ENCODE results near the gene KIF13A.

GRCh38 chr6:17728551-17729222, 258.7 kb downstream of the KIF13A start:
- TF ChIP-seq ESRRA (IDR thresholded peaks at IDR 0.05; ENCODE audit: borderline replicate concordance, low read depth): no peak
- no peak for TF ChIP-seq E2F6 (IDR thresholded peaks at IDR 0.05; ENCODE audit: borderline replicate concordance in 1 of 2, extremely low read depth in 1 of 2, insufficient read depth in 1 of 2, insufficient read length in 1 of 2, low read depth in 1 of 2, low read length in 1 of 2, poor library complexity in 1 of 2, severe bottlenecking in 1 of 2)
- no peak for TF ChIP-seq TRIM24 (IDR thresholded peaks at IDR 0.05)
- TF ChIP-seq POLR2A (conservative IDR thresholded peaks at IDR 0.05): no peak
- no peak for TF ChIP-seq ZNF280B (CRISPR knock-in tag; IDR thresholded peaks at IDR 0.05)
- no peak for TF ChIP-seq KDM1A (IDR thresholded peaks at IDR 0.05)
- no peak for TF ChIP-seq CREB3 (tag; conservative IDR thresholded peaks at IDR 0.05; ENCODE audit: low read depth)
- no peak for TF ChIP-seq ZKSCAN3 (CRISPR knock-in tag; IDR thresholded peaks at IDR 0.05)
